GM12878 (cell line): ENCODE results near the gene AVEN. TPM values are rescaled to one million over a fixed set of nuclear protein-coding genes. Genes with fewer than 3 reads are reported as not detected.

Source experiments
- BCL3 ChIP-seq: IDR thresholded peaks from 2 replicates; pipeline ENCODE4 v1.6.1; 2011; ENCODE audit warnings: borderline replicate concordance, low read depth, mild to moderate bottlenecking, moderate library complexity, low read length; ENCODE audit not compliant: insufficient read depth, poor library complexity, severe bottlenecking
- CBX3 ChIP-seq: fragments of 200-600 bp; sonication (generic); IDR thresholded peaks from 2 replicates; pipeline ENCODE4 v1.6.1; 2016; ENCODE audit warnings: low read depth, borderline replicate concordance
- EP300 ChIP-seq, 2 experiments: fragments of 150-350 bp in 1 of 2; IDR thresholded peaks; 2 replicates each; pipeline ENCODE4 v1.6.1; 2011 to 2012; ENCODE audit warnings: low read depth in 2 of 2, low read length in 2 of 2, borderline replicate concordance in 1 of 2, improper control_type of control experiment in 1 of 2, inconsistent platforms in 1 of 2; ENCODE audit not compliant: control insufficient read depth in 1 of 2
- IKZF1 ChIP-seq: fragments of 450-650 bp; conservative IDR thresholded peaks from 2 replicates; pipeline ENCODE4 v1.6.1; 2017; ENCODE audit warnings: antibody characterized with exemption, mild to moderate bottlenecking
- NBN ChIP-seq: fragments of 450-650 bp; IDR thresholded peaks from 2 replicates; pipeline ENCODE4 v1.6.1; 2016
- REST ChIP-seq: IDR thresholded peaks from 2 replicates; pipeline ENCODE4 v1.6.1; 2012; ENCODE audit warnings: mild to moderate bottlenecking, low read depth, low read length
- polyA plus RNA-seq, 11 experiments: library from polyadenylated mRNA; depleted of rRNA in 4 of 11; unstranded in 6 of 11; stranded (reverse) in 5 of 11; fragments of >200 nt; fragmentation: Nextera tagmentation in 4 of 11; fragmentation: Illumina TruSeq in 1 of 11; extraction: Ambion mirVana in 4 of 11; extraction: Trizol in 1 of 11; gene quantifications; 1 replicate in 1 of 11; 2 replicates in 10 of 11; pipeline versions ENCODE4 v1.2.1 to v1.2.3, GENCODE V29; 2011 to 2016; ENCODE audit warnings: inconsistent platforms in 2 of 11, missing spikeins in 2 of 11, low read depth in 1 of 11
- total RNA-seq, 4 experiments: library from RNA; depleted of rRNA in 3 of 4; stranded (reverse); fragments of >200 nt in 3 of 4; fragmentation: Illumina TruSeq in 1 of 4; extraction: Trizol in 1 of 4; gene quantifications; 2 replicates each; pipeline versions ENCODE4 v1.2.1 to v1.2.3, GENCODE V29; 2013 to 2021
- TF ChIP-seq, protein P1 (sequence below): fragments of 450-650 bp; IDR thresholded peaks from 2 replicates; pipeline ENCODE4 v1.6.1; 2016; ENCODE audit warnings: mild to moderate bottlenecking, moderate library complexity, borderline replicate concordance

Gene AVEN
- total and polyA plus RNA-seq, 10 of the 15 experiments (the other 5 are each of a cell fraction or from before 2014, with no cell fraction given): 1.4 to 15.1 (median 10.5) TPM

DNA sequence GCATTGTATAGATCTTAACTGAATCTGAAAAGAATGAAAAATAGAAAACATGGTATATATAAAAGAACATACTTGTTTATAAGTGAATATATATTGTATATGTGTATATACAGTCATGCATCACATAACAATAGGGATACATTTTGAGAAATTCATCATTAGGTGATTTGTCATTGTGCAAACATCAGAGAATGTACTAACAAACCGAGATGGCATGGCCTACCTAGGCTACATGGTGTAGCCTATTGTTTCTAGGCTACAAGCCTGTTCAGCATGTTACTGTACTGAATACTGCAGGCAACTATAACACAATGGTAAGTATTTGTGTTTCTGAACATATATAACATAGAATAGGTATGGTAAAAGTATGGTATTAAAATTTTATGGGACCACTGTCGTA is 135.3 kb downstream of the AVEN start (continued):
- TF ChIP-seq, protein P1, sequence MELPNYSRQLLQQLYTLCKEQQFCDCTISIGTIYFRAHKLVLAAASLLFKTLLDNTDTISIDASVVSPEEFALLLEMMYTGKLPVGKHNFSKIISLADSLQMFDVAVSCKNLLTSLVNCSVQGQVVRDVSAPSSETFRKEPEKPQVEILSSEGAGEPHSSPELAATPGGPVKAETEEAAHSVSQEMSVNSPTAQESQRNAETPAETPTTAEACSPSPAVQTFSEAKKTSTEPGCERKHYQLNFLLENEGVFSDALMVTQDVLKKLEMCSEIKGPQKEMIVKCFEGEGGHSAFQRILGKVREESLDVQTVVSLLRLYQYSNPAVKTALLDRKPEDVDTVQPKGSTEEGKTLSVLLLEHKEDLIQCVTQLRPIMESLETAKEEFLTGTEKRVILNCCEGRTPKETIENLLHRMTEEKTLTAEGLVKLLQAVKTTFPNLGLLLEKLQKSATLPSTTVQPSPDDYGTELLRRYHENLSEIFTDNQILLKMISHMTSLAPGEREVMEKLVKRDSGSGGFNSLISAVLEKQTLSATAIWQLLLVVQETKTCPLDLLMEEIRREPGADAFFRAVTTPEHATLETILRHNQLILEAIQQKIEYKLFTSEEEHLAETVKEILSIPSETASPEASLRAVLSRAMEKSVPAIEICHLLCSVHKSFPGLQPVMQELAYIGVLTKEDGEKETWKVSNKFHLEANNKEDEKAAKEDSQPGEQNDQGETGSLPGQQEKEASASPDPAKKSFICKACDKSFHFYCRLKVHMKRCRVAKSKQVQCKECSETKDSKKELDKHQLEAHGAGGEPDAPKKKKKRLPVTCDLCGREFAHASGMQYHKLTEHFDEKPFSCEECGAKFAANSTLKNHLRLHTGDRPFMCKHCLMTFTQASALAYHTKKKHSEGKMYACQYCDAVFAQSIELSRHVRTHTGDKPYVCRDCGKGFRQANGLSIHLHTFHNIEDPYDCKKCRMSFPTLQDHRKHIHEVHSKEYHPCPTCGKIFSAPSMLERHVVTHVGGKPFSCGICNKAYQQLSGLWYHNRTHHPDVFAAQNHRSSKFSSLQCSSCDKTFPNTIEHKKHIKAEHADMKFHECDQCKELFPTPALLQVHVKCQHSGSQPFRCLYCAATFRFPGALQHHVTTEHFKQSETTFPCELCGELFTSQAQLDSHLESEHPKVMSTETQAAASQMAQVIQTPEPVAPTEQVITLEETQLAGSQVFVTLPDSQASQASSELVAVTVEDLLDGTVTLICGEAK: no peak
- TF ChIP-seq NBN (no peak), IKZF1 (no peak), REST (no peak), BCL3 (no peak), EP300 (IDR thresholded peaks at IDR 0.05; ENCODE audit: borderline replicate concordance in 1 of 2, control insufficient read depth in 1 of 2, low read depth in 2 of 2, low read length in 2 of 2) (no peak), CBX3 (no peak)
